GM12878 (cell line): ENCODE measurements around the gene PARP16. TPM values are rescaled to one million over a fixed set of nuclear protein-coding genes. Genes with fewer than 3 reads are reported as not detected.
"Not testable (repeated sequence)": the region's sequence is repeated elsewhere in the genome, so short reads cannot be mapped to it uniquely, and the experiment has no call there.

Experiments
- ATAC-seq: fragments of 200-7000 bp; cut with Tn5 transposase; 3 replicates; pipeline ENCODE4 v1.9.1; 2020; ENCODE audit warnings: mild to moderate bottlenecking, moderate library complexity
- BruUV-seq: library from RNA; stranded (reverse); fragments of 400-500 nt; replicated peaks from 2 replicates; lab custom pipeline; 2021; lab: Mats Ljungman, UMichigan
- CTCF ChIA-PET: fragments of 300-600 bp; sonication (Branson Sonifier 250); formaldehyde crosslinking; extraction: SDS; loops from one replicate; lab custom pipeline; 2021; ENCODE audit warnings: inconsistent platforms; lab: Yijun Ruan, JAX
- POLR2A ChIA-PET: fragments of 350-600 bp; formaldehyde crosslinking; extraction: SDS; loops from one replicate; lab custom pipeline; 2021; ENCODE audit warnings: inconsistent platforms; lab: Charles Lee
- RAD21 ChIA-PET: fragments of 300-600 bp; sonication (Branson Sonifier 250); formaldehyde crosslinking; loops from one replicate; lab custom pipeline; 2023; ENCODE audit warnings: antibody characterized with exemption; ENCODE audit not compliant: unreplicated experiment; lab: Charles Lee
- SMC1A ChIA-PET: fragments of 300-600 bp; sonication (Branson Sonifier 250); formaldehyde crosslinking; loops from one replicate; lab custom pipeline; 2023; ENCODE audit not compliant: unreplicated experiment, uncharacterized antibody; lab: Charles Lee
- DNase-seq: peaks from one replicate; pipeline ENCODE4 v3.0.0-alpha.2; 2011; ENCODE audit warnings: low read depth, low spot score
- FAIRE-seq: peaks from 3 replicates; lab custom pipeline; 2011; peaks lifted over from hg19 to GRCh38; lab: Jason Lieb, UNC
- H2AFZ ChIP-seq: 2 replicates; pipeline ENCODE4 v1.6.0; 2011; ENCODE audit warnings: low read depth, low read length, control low read depth; ENCODE audit not compliant: control insufficient read depth
- H3K27ac ChIP-seq: 2 replicates; pipeline ENCODE4 v1.5.1; 2011; ENCODE audit warnings: control low read depth; ENCODE audit not compliant: control insufficient read depth, insufficient read depth
- H3K27me3 ChIP-seq, 2 experiments: replicated peaks in 1 of 2; 2 replicates each; pipeline versions ENCODE4 v1.6.0 to v1.6.1; 2011; ENCODE audit warnings: low read length in 1 of 2; ENCODE audit not compliant: control insufficient read depth in 2 of 2, insufficient read depth in 2 of 2
- H3K36me3 ChIP-seq, 2 experiments: 2 replicates each; pipeline ENCODE4 v1.5.1; 2011; ENCODE audit warnings: low read length in 1 of 2; ENCODE audit not compliant: control insufficient read depth in 2 of 2, insufficient read depth in 2 of 2
- H3K4me1 ChIP-seq: 2 replicates; pipeline ENCODE4 v1.6.1; 2011; ENCODE audit warnings: mild to moderate bottlenecking, low read length, moderate library complexity, mixed read lengths; ENCODE audit not compliant: control insufficient read depth, insufficient read depth
- H3K4me2 ChIP-seq: 2 replicates; pipeline ENCODE4 v1.6.0; 2011; ENCODE audit warnings: control low read depth; ENCODE audit not compliant: control insufficient read depth, insufficient read depth
- H3K4me3 ChIP-seq: fragments of 200-600 bp; sonication (generic); 2 replicates; pipeline ENCODE4 v1.5.1; 2016
- H3K79me2 ChIP-seq: 2 replicates; pipeline ENCODE4 v1.6.0; 2011; ENCODE audit warnings: low read length; ENCODE audit not compliant: control insufficient read depth, insufficient read depth
- H3K9ac ChIP-seq: 2 replicates; pipeline ENCODE4 v1.8.0; 2011; ENCODE audit warnings: low read length, control low read depth, mixed read lengths; ENCODE audit not compliant: control insufficient read depth, insufficient read depth
- H3K9me3 ChIP-seq: replicated peaks from 3 replicates; pipeline ENCODE4 v1.5.1; 2011; ENCODE audit warnings: mild to moderate bottlenecking, low read length; ENCODE audit not compliant: control insufficient read depth, insufficient read depth
- H4K20me1 ChIP-seq: 2 replicates; pipeline ENCODE4 v1.6.0; 2011; ENCODE audit not compliant: control insufficient read depth, insufficient read depth
- ATF7 ChIP-seq: fragments of 450-650 bp; IDR thresholded peaks from 2 replicates; pipeline ENCODE4 v1.6.1; 2016; ENCODE audit warnings: low read depth, mild to moderate bottlenecking
- ESRRA ChIP-seq: IDR thresholded peaks from 2 replicates; pipeline ENCODE4 v1.6.1; 2012; ENCODE audit warnings: mild to moderate bottlenecking, low read length, improper control_type of control experiment
- EZH2 ChIP-seq: IDR thresholded peaks from 2 replicates; pipeline ENCODE4 v1.6.1; 2012; ENCODE audit warnings: low read depth, mild to moderate bottlenecking, control low read depth, inconsistent platforms, low read length, borderline replicate concordance; ENCODE audit not compliant: control insufficient read depth
- JUNB ChIP-seq: IDR thresholded peaks from 2 replicates; pipeline ENCODE4 v1.6.1; 2016; ENCODE audit warnings: antibody characterized with exemption, mild to moderate bottlenecking
- MTA2 ChIP-seq: fragments of 450-650 bp; IDR thresholded peaks from 2 replicates; pipeline ENCODE4 v1.6.1; 2016; ENCODE audit warnings: low read depth, mild to moderate bottlenecking, moderate library complexity
- NR2F1 ChIP-seq: fragments of 450-650 bp; conservative IDR thresholded peaks from 2 replicates; pipeline ENCODE4 v1.6.1; 2017; ENCODE audit warnings: mild to moderate bottlenecking
- ZNF384 ChIP-seq: IDR thresholded peaks from 2 replicates; pipeline ENCODE4 v1.6.1; 2012; ENCODE audit warnings: low read depth, mild to moderate bottlenecking, low read length, improper control_type of control experiment, borderline replicate concordance
- WGBS: methylation state at CpG from one replicate; pipeline ENCODE4 v1.1.6; 2016; ENCODE audit warnings: low lambda C conversion rate; ENCODE audit not compliant: insufficient replicate concordance, insufficient coverage; ENCODE audit errors: missing lambda C conversion rate; 5-methylcytosine and 5-hydroxymethylcytosine counted together
- in situ Hi-C: fragments of 300-500 bp; cut with MboI; formaldehyde crosslinking; loops from 9 replicates; pipeline ENCODE4 v1.14.3; 2018; ENCODE audit warnings: mixed read lengths
- intact Hi-C: fragments of 100-400 bp; cut with micrococcal nuclease; formaldehyde crosslinking; loops from one replicate; pipeline ENCODE4 v1.14.2; 2022; ENCODE audit not compliant: unreplicated experiment
- polyA plus RNA-seq, 11 experiments: library from polyadenylated mRNA; depleted of rRNA in 4 of 11; unstranded in 6 of 11; stranded (reverse) in 5 of 11; fragments of >200 nt; fragmentation: Nextera tagmentation in 4 of 11; fragmentation: Illumina TruSeq in 1 of 11; extraction: Ambion mirVana in 4 of 11; extraction: Trizol in 1 of 11; gene quantifications; 1 replicate in 1 of 11; 2 replicates in 10 of 11; pipeline versions ENCODE4 v1.2.1 to v1.2.3, GENCODE V29; 2011 to 2016; ENCODE audit warnings: inconsistent platforms in 2 of 11, missing spikeins in 2 of 11, low read depth in 1 of 11
- total RNA-seq, 4 experiments: library from RNA; depleted of rRNA in 3 of 4; stranded (reverse); fragments of >200 nt in 3 of 4; fragmentation: Illumina TruSeq in 1 of 4; extraction: Trizol in 1 of 4; gene quantifications; 2 replicates each; pipeline versions ENCODE4 v1.2.1 to v1.2.3, GENCODE V29; 2013 to 2021
- TF ChIP-seq, protein P1 (sequence below): fragments of 450-650 bp; IDR thresholded peaks from 2 replicates; pipeline ENCODE4 v1.6.1; 2017; ENCODE audit warnings: mild to moderate bottlenecking, low read depth, inconsistent platforms; ENCODE audit not compliant: poor library complexity, severe bottlenecking

PARP16 gene
- total and polyA plus RNA-seq, 10 of the 15 experiments (the other 5 are each of a cell fraction or from before 2014, with no cell fraction given): 4.9 to 15.7 (median 9.9) TPM

DNA sequence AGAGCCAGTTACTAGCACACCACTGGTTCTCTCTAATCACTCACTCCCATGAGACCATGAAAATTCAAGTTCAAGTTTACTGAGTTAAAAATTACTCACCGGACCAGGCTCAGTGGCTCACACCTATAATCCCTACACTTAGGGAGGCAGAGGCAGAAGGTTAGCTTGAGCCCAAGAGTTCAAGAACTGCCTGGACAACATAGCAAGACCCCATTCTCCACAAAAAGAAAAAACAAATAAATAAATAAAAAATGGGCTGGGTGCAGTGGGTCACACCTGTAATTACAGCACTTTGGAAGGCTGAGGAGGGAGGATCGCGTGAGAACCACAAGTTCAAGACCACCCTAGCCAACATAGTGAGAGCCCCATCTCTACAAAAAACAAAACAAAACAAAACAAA, 54.2 kb downstream of the PARP16 start:
- FAIRE-seq: no peak
- no peak overlapping the region for H3K27ac ChIP-seq
- in situ Hi-C loops: no loop called here

DNA sequence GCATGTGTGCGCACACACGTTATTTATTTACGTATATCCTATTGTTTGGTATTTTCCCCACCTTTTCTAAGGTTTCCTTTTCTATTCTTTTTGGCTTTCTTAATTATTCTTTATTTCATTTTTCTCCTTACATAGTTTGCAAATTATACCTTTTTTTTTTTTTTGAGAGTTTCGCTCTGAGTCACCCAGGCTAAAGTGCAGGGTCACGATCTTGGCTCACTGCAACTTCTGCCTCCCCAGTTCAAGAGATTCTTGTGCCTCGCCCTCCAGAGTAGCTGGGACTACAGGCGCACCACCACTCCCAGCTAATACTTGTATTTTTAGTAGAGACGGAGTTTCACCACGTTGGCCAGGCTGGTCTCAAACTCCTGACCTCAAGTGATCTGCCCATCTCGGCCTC, 55.4 kb downstream of the PARP16 start:
- RAD21 ChIA-PET: no interaction called here
- Histone ChIP-seq H3K27ac (no peak overlapping the region), H2AFZ (no peak overlapping the region), H3K9me3 (no peaks in the 10 kb centered on the region), H3K79me2 (no peaks in the 10 kb centered on the region), H3K9ac (no peak overlapping the region), H3K4me1 (no peaks in the 10 kb centered on the region), H3K27me3 (no peaks in the 10 kb centered on the region), H4K20me1 (no peaks in the 10 kb centered on the region), H3K4me2 (no peak overlapping the region), H3K4me3 (no peak overlapping the region), H3K36me3 (no peaks in the 10 kb centered on the region)
- ATAC-seq (no peak), FAIRE-seq (no peak), DNase-seq (no peak)
- 74% methylated on average over 10 of the region's 10 CpGs for WGBS
- intact Hi-C loops: no loop called here
- TF ChIP-seq MTA2 (peak; percentile 36; the same call in 1 of the 2 replicates), NR2F1 (peak; percentile 57), JUNB (peak; percentile 41; the same call in 1 of the 2 replicates), ZNF384 (peak; percentile 54)
- TF ChIP-seq, protein P1, sequence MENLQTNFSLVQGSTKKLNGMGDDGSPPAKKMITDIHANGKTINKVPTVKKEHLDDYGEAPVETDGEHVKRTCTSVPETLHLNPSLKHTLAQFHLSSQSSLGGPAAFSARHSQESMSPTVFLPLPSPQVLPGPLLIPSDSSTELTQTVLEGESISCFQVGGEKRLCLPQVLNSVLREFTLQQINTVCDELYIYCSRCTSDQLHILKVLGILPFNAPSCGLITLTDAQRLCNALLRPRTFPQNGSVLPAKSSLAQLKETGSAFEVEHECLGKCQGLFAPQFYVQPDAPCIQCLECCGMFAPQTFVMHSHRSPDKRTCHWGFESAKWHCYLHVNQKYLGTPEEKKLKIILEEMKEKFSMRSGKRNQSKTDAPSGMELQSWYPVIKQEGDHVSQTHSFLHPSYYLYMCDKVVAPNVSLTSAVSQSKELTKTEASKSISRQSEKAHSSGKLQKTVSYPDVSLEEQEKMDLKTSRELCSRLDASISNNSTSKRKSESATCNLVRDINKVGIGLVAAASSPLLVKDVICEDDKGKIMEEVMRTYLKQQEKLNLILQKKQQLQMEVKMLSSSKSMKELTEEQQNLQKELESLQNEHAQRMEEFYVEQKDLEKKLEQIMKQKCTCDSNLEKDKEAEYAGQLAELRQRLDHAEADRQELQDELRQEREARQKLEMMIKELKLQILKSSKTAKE: no peak
- CTCF ChIA-PET: interaction anchor here (1.1 kb wide), 1 partner anchor 18 kb away, joined by 3 read pairs; no protein-coding TSS in a partner anchor
- SMC1A ChIA-PET: no interaction called here
- in situ Hi-C loops: no loop called here
- no TSS peak for BruUV-seq
- POLR2A ChIA-PET: no interaction called here

More for the DNA sequence above, 54.2 kb downstream of the PARP16 start:
- Histone ChIP-seq H3K4me1 (no peaks in the 10 kb centered on the region), H3K9me3 (no peaks in the 10 kb centered on the region), H4K20me1 (no peaks in the 10 kb centered on the region), H3K27me3 (no peaks in the 10 kb centered on the region), H3K4me2 (no peak overlapping the region), H3K79me2 (no peaks in the 10 kb centered on the region), H3K36me3 (no peaks in the 10 kb centered on the region), H3K4me3 (no peak overlapping the region), H2AFZ (no peak overlapping the region), H3K9ac (no peak overlapping the region)
- no peak for TF ChIP-seq ESRRA
- TF ChIP-seq EZH2: no peak
- no peak for TF ChIP-seq ATF7
- POLR2A ChIA-PET: no interaction called here
- CTCF ChIA-PET: interaction anchor here (0.5 to 1.3 kb wide), 2 partner anchors 21 to 45 kb away, joined by 3 to 4 read pairs; no protein-coding TSS in a partner anchor
- 100% methylated on average over 3 of the region's 3 CpGs for WGBS
- no peak for DNase-seq
- intact Hi-C loops: no loop called here
- SMC1A ChIA-PET: no interaction called here
- RAD21 ChIA-PET: no interaction called here
- no peak for ATAC-seq
- no TSS peak for BruUV-seq

DNA sequence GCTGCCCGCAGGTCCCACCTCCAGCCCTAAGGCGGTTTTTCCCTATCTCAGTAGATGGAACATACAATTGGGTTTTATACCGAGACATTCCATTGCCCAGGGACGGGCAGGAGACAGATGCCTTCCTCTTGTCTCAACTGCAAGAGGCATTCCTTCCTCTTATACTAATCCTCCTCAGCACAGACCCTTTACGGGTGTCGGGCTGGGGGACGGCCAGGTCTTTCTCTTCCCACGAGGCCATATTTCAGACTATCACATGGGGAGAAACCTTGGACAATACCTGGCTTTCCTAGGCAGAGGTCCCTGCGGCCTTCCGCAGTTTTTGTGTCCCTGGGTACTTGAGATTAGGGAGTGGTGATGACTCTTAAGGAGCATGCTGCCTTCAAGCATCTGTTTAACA, 59.8 kb downstream of the PARP16 start:
- DNase-seq, RAD21 ChIA-PET, H3K9me3 ChIP-seq, H4K20me1 ChIP-seq, H3K36me3 ChIP-seq, BruUV-seq, FAIRE-seq, H3K4me3 ChIP-seq, H3K79me2 ChIP-seq, H3K4me2 ChIP-seq, POLR2A ChIA-PET, intact Hi-C loops, ATAC-seq, SMC1A ChIA-PET, CTCF ChIA-PET, H3K9ac ChIP-seq, H3K4me1 ChIP-seq, in situ Hi-C loops, H3K27me3 ChIP-seq, H2AFZ ChIP-seq, H3K27ac ChIP-seq: not testable (repeated sequence)
- WGBS: 69% methylated on average over 4 of the region's 10 CpGs
